Sigmoid colon (tissue), 7 donors: Measurements from ENCODE around the gene MELTF. TPM values are rescaled to one million over a fixed set of nuclear protein-coding genes. Genes with fewer than 3 reads are reported as not detected.
"Not testable (repeated sequence)": the region's sequence is repeated elsewhere in the genome, so short reads cannot be mapped to it uniquely, and the experiment has no call there.

ENCODE experiments used
- DNase-seq: peaks from one replicate; pipeline ENCODE4 v3.0.0-alpha.2; 2019
- H3K27ac ChIP-seq, 4 donors: fragments of 200-600 bp; sonication (generic); one replicate each; pipeline ENCODE4 v1.5.1; 2016 to 2019; ENCODE audit warnings: mild to moderate bottlenecking in 1 of 4
- H3K27me3 ChIP-seq, 3 donors: fragments of 200-600 bp; sonication (generic); one replicate each; pipeline ENCODE4 v1.5.1; 2019; ENCODE audit warnings: mild to moderate bottlenecking in 1 of 3
- H3K36me3 ChIP-seq, 4 donors: fragments of 200-600 bp; sonication (generic); one replicate each; pipeline ENCODE4 v1.5.1; 2016 to 2019
- H3K4me1 ChIP-seq, 4 donors: fragments of 200-600 bp; sonication (generic); one replicate each; pipeline ENCODE4 v1.5.1; 2017 to 2019
- H3K4me3 ChIP-seq, 4 donors: fragments of 200-600 bp; sonication (generic); one replicate each; pipeline ENCODE4 v1.5.1; 2017 to 2019; ENCODE audit warnings: mild to moderate bottlenecking in 2 of 4, moderate library complexity in 1 of 4
- H3K9me3 ChIP-seq, 4 donors: fragments of 200-600 bp in 3 of 4; sonication (generic) in 3 of 4; one replicate each; pipeline versions ENCODE4 v1.5.1 to v1.6.1; 2013 to 2019
- EP300 ChIP-seq, 4 donors: sonication (generic); formaldehyde crosslinking; IDR thresholded peaks; one replicate each; pipeline ENCODE4 v1.6.1; 2017; ENCODE audit warnings: antibody characterized with exemption in 4 of 4
- POLR2A ChIP-seq, 2 donors: fragments of 450-650 bp; IDR thresholded peaks; one replicate each; pipeline ENCODE4 v1.6.1; 2016; ENCODE audit warnings: antibody characterized with exemption in 2 of 2, mild to moderate bottlenecking in 2 of 2, moderate library complexity in 2 of 2
- POLR2AphosphoS5 ChIP-seq, 4 donors: sonication (generic); formaldehyde crosslinking; IDR thresholded peaks; one replicate each; pipeline ENCODE4 v1.6.1; 2017; ENCODE audit warnings: antibody characterized with exemption in 4 of 4
- WGBS, 2 donors: extraction: QIAGEN DNeasy Blood & Tissue Kit; methylation state at CpG; one replicate each; pipeline ENCODE4 v1.1.7; 2013; 5-methylcytosine and 5-hydroxymethylcytosine counted together
- intact Hi-C: fragments of 100-400 bp; cut with DNase I; formaldehyde crosslinking; loops from one replicate; pipeline ENCODE4 v1.15.1; 2023
- polyA plus RNA-seq, 3 donors: library from polyadenylated mRNA; stranded (reverse); fragments of 200-250 nt; gene quantifications; one replicate each; pipeline ENCODE4 v1.2.3, GENCODE V29; 2013
- total RNA-seq, 4 donors: library from RNA; depleted of rRNA; stranded (reverse); fragments of >200 nt; gene quantifications; one replicate each; pipeline ENCODE4 v1.1.0, GENCODE V29; 2016
- TF ChIP-seq, protein P1 (sequence below), 4 experiments: fragments of 450-650 bp in 3 of 4; fragments of 200-600 bp in 1 of 4; IDR thresholded peaks; one replicate each; pipeline ENCODE4 v1.5.1; 2016 to 2019; ENCODE audit warnings: antibody characterized with exemption in 4 of 4, mild to moderate bottlenecking in 3 of 4, moderate library complexity in 2 of 4
- donor health status: healthy with polysubstance abuse.
- donor health status: Bipolar disorder and iron deficiency.
- donor health status: healthy.

The MELTF gene
- total and polyA plus RNA-seq, 7 donors: 0.92 to 9.6 (median 2.7) TPM

DNA sequence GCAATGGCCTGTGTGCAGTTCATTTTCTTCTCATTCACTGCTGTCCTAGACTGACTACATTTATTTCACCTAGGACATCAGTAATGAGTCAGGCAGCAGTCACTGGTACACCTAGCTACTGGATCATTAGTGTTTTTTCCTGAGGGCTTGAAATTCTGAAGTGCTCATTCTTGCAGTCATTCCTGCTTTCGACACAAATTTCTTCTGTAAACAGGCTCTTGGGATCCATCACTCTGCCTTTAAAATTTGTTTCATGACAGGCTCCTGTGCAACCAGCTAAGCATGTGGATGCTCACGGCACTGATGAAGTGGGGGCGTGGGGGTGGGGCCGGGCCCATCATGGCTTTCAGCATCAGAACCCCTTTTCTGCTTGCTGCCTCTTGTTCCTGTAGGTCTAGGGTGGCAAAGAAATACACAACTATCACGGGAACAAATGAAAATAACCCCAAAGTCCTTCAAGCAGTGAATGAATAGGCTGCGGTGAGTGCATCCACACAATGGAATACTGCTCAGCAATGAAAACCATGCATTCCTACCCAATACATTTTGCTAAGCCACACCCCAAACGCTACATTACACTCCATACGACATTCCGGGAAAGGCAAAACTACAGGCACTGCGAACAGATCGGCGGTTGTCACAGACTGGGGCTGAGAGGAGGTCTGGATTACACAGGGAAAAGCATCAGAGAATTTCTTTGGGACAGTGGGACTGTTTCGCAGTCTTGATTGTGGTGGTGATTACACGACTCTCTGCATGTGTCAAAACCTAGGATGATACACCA is 9.3 kb upstream of the MELTF start:
- no peak for DNase-seq
- TF ChIP-seq, protein P1, sequence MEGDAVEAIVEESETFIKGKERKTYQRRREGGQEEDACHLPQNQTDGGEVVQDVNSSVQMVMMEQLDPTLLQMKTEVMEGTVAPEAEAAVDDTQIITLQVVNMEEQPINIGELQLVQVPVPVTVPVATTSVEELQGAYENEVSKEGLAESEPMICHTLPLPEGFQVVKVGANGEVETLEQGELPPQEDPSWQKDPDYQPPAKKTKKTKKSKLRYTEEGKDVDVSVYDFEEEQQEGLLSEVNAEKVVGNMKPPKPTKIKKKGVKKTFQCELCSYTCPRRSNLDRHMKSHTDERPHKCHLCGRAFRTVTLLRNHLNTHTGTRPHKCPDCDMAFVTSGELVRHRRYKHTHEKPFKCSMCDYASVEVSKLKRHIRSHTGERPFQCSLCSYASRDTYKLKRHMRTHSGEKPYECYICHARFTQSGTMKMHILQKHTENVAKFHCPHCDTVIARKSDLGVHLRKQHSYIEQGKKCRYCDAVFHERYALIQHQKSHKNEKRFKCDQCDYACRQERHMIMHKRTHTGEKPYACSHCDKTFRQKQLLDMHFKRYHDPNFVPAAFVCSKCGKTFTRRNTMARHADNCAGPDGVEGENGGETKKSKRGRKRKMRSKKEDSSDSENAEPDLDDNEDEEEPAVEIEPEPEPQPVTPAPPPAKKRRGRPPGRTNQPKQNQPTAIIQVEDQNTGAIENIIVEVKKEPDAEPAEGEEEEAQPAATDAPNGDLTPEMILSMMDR (IDR thresholded peaks at IDR 0.05): no peak
- TF ChIP-seq POLR2A (IDR thresholded peaks at IDR 0.05): no peak
- TF ChIP-seq POLR2AphosphoS5 (IDR thresholded peaks at IDR 0.05): no peak
- H3K36me3 ChIP-seq: peaks cover 0 to 4% (median 0%) of the 10 kb centered on the region in 4 donors
- intact Hi-C loops: no loop called here
- H3K9me3 ChIP-seq: no peaks in the 10 kb centered on the region
- H3K4me3 ChIP-seq: no peak overlapping the region
- H3K27ac ChIP-seq: no peak overlapping the region
- no peaks in the 10 kb centered on the region for H3K27me3 ChIP-seq
- peaks cover 0 to 4% (median 0%) of the 10 kb centered on the region in 4 donors for H3K4me1 ChIP-seq
- WGBS, 2 donors: 87 to 93% methylated on average over 14 of the region's 14 CpGs

DNA sequence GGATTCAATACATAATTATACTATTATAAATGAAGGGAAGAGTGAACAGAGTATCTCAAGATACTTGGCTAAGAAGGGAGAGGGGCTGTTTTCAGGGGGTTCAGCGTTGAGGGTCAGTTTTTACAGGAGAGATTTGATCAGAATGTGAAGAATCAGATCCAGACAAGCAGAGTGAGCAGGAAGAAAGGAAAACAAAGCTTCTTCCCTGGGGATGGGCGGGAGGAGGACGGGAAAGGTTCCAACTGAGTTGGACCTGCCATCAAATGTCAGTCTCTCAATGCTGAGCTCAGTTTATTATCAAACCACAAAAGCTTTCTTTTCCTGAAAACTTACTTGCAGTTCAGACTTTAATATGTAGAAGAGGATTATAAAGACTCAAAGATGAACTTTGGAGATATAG is 6.0 kb upstream of the MELTF start:
- 25 to 80% methylated on average over 3 of the region's 3 CpGs for WGBS, 2 donors
- no peak for DNase-seq
- peaks cover 0 to 10% (median 0%) of the 10 kb centered on the region in 3 donors for H3K27me3 ChIP-seq
- peaks cover 0 to 12% (median 3%) of the 10 kb centered on the region in 4 donors for H3K4me1 ChIP-seq
- no peak overlapping the region for H3K4me3 ChIP-seq
- H3K27ac ChIP-seq: no peak overlapping the region
- H3K9me3 ChIP-seq: no peaks in the 10 kb centered on the region
- TF ChIP-seq EP300 (IDR thresholded peaks at IDR 0.05) (no peak), POLR2AphosphoS5 (IDR thresholded peaks at IDR 0.05) (no peak), POLR2A (IDR thresholded peaks at IDR 0.05) (no peak)
- TF ChIP-seq, protein P1 (IDR thresholded peaks at IDR 0.05): no peak
- no peaks in the 10 kb centered on the region for H3K36me3 ChIP-seq
- intact Hi-C loops: no loop called here

DNA sequence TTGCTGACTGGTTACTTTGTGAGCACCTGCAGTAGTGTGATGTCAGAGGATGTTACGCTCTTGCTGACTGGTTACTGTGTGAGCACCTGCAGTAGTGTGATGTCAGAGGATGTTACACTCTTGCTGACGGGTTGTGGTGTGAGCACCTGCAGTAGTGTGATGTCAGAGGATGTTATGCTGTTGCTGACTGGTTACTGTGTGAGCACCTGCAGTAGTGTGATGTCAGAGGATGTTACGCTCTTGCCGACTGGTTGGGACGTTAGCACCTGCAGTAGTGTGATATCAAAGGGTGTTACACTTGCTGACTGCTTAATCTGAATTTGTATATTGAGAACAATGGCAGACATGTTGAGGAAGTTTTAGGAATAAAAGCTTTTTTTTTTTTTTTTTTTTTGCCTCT is 5.2 kb upstream of the MELTF start:
- H3K27ac ChIP-seq, DNase-seq, intact Hi-C loops, H3K36me3 ChIP-seq, H3K4me3 ChIP-seq, H3K9me3 ChIP-seq, H3K27me3 ChIP-seq: not testable (repeated sequence)
- WGBS, 2 donors: 66 to 81% methylated on average over 5 of the region's 5 CpGs
- H3K4me1 ChIP-seq: peaks cover 0 to 15% (median 6%) of the 10 kb centered on the region in 4 donors

DNA sequence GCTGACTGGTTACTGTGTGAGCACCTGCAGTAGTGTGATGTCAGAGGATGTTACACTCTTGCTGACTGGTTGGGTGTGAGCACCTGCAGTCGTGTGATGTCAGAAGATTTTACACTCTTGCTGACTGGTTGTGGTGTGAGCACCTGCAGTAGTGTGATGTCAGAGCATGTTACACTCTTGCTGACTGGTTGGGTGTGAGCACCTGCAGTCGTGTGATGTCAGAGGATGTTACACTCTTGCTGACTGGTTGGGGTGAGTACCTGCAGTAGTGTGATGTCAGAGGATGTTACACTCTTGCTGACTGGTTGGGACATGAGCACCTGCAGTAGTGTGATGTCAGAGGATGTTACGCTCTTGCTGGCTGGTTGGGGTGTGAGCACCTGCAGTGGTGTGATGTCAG is 4.1 kb upstream of the MELTF start:
- peaks cover 0 to 19% (median 7%) of the 10 kb centered on the region in 3 donors for H3K27me3 ChIP-seq
- H3K27ac ChIP-seq, DNase-seq, H3K9me3 ChIP-seq, H3K36me3 ChIP-seq, intact Hi-C loops, H3K4me3 ChIP-seq: not testable (repeated sequence)
- peaks cover 0 to 25% (median 16%) of the 10 kb centered on the region in 4 donors for H3K4me1 ChIP-seq
- 77 to 82% methylated on average over 3 of the region's 3 CpGs for WGBS, 2 donors

DNA sequence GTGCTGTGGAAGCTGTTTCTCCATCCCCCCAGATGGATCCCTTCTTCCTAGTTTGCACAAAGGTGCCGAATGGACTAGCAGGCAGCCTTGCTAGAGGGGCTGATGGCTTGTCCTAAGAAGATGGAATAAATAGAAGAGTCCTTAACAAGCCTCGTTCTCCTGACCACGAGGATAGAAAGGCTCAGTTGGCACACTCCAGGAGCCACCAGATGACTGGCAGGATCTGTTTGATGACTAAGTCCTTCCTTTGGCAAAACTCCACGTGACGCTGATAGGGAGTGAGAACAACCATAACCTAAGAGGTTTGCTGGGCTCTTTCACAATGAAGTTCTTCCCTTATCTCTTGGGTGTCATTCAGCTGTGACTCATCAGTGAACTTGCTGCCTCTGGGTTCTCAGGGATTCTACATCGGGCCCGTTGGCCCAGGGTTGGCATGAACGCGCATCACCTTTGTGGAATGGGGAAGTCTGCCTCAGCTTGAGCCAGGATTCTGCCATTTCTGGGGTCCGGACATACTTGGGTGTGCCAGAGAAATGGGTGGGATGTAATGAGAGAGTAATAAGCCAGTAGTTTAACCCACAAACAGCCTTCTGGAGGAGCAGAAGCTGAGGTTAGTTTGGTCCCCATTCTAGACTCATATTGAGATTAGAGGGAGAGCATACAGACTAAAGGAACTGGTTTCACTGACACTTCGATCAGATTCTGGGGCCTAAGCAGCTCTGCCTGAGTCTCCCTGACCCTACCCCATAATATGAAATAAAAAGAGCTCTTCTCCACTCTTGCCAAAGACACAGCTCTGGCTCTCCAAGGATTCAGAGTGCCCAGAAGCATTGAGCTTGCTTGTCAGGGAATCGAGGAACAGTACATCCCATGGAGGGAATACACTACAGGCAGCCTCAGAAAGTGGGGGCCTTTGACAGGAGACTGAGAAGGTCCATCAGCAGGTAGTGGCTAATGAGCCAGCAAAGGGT is 2.0 kb upstream of the MELTF start:
- 28 to 58% methylated on average over 12 of the region's 12 CpGs for WGBS, 2 donors
- DNase-seq: peak; percentile 87
- Histone ChIP-seq H3K9me3 (no peaks in the 10 kb centered on the region), H3K27ac (peak overlapping the region; percentile 3 to 56 (median 30)), H3K27me3 (peaks cover 0 to 22% (median 7%) of the 10 kb centered on the region in 3 donors), H3K36me3 (no peaks in the 10 kb centered on the region), H3K4me3 (no peak overlapping the region), H3K4me1 (peaks cover 0 to 26% (median 18%) of the 10 kb centered on the region in 4 donors)
- no peak for TF ChIP-seq EP300 (IDR thresholded peaks at IDR 0.05)
- TF ChIP-seq POLR2AphosphoS5 (IDR thresholded peaks at IDR 0.05): peak; percentile 34 to 77 (median 58)
- intact Hi-C loops: no loop called here
